HepG2 (cell line): Measurements from ENCODE around the gene MUL1. TPM values are rescaled to one million over a fixed set of nuclear protein-coding genes. Genes with fewer than 3 reads are reported as not detected.

Experiments used
- CENPBD1 ChIP-seq: sonication (generic); formaldehyde crosslinking; IDR thresholded peaks from 2 replicates; pipeline ENCODE4 v1.8.0; 2022; ENCODE audit warnings: missing genetic modification reagents, low read depth, mild to moderate bottlenecking, borderline replicate concordance
- FOXJ3 ChIP-seq: sonication (generic); formaldehyde crosslinking; IDR thresholded peaks from 2 replicates; pipeline ENCODE4 v1.4.0; 2020; ENCODE audit warnings: missing genetic modification reagents, mild to moderate bottlenecking, borderline replicate concordance
- FOXK2 ChIP-seq: fragments of 450-650 bp; IDR thresholded peaks from 2 replicates; pipeline ENCODE4 v1.6.1; 2016
- HNRNPL ChIP-seq: fragments of 200-400 bp; formaldehyde crosslinking; IDR thresholded peaks from 2 replicates; pipeline ENCODE4 v1.6.1; 2017; ENCODE audit warnings: mild to moderate bottlenecking, low read depth, low read length
- IRF1 ChIP-seq: sonication (generic); formaldehyde crosslinking; IDR thresholded peaks from 2 replicates; pipeline ENCODE4 v1.4.0; 2020; ENCODE audit warnings: low read depth, mild to moderate bottlenecking, missing genetic modification reagents
- IRX3 ChIP-seq: sonication (generic); formaldehyde crosslinking; IDR thresholded peaks from 2 replicates; pipeline ENCODE4 v1.8.1; 2023; ENCODE audit warnings: mild to moderate bottlenecking, low read depth, missing genetic modification reagents, borderline replicate concordance
- KDM1A ChIP-seq: IDR thresholded peaks from 2 replicates; pipeline ENCODE4 v1.6.1; 2016; ENCODE audit warnings: missing compliant biosample characterization
- LBX2 ChIP-seq: sonication (generic); formaldehyde crosslinking; IDR thresholded peaks from 2 replicates; pipeline ENCODE4 v1.5.0; 2020; ENCODE audit warnings: missing genetic modification reagents, mild to moderate bottlenecking, borderline replicate concordance
- PRDM4 ChIP-seq: sonication (generic); formaldehyde crosslinking; IDR thresholded peaks from 2 replicates; pipeline ENCODE4 v1.9.0; 2021; ENCODE audit warnings: missing genetic modification reagents, borderline replicate concordance
- RAD21 ChIP-seq: fragments of 450-650 bp; formaldehyde crosslinking; IDR thresholded peaks from 2 replicates; pipeline ENCODE4 v1.5.0; 2020; ENCODE audit warnings: mild to moderate bottlenecking
- SNRNP70 ChIP-seq: fragments of 200-400 bp; formaldehyde crosslinking; IDR thresholded peaks from 2 replicates; pipeline ENCODE4 v1.6.1; 2017; ENCODE audit warnings: mild to moderate bottlenecking, low read depth, low read length, moderate library complexity
- XRCC5 ChIP-seq: fragments of 200-400 bp; formaldehyde crosslinking; optimal IDR thresholded peaks from 2 replicates; pipeline ENCODE3; 2017; ENCODE audit warnings: mild to moderate bottlenecking, low read length
- ZNF253 ChIP-seq: sonication (generic); formaldehyde crosslinking; IDR thresholded peaks from 2 replicates; pipeline ENCODE4 v1.8.0; 2022; ENCODE audit warnings: mild to moderate bottlenecking, missing genetic modification reagents, borderline replicate concordance
- ZNF318 ChIP-seq: sonication (generic); formaldehyde crosslinking; IDR thresholded peaks from 2 replicates; pipeline ENCODE4 v1.4.0; 2020; ENCODE audit warnings: mild to moderate bottlenecking, missing genetic modification reagents
- ZNF816 ChIP-seq: sonication (generic); formaldehyde crosslinking; IDR thresholded peaks from 2 replicates; pipeline ENCODE4 v1.8.0; 2022; ENCODE audit warnings: missing genetic modification reagents, mild to moderate bottlenecking, borderline replicate concordance
- ZNF839 ChIP-seq: sonication (generic); formaldehyde crosslinking; IDR thresholded peaks from 2 replicates; pipeline ENCODE4 v1.4.0; 2020; ENCODE audit warnings: missing genetic modification reagents, mild to moderate bottlenecking, borderline replicate concordance
- polyA plus RNA-seq, 8 experiments: library from polyadenylated mRNA; depleted of rRNA in 3 of 8; stranded (reverse) in 7 of 8; unstranded in 1 of 8; fragments of >200 nt; fragmentation: Illumina TruSeq in 4 of 8; extraction: Trizol in 4 of 8; gene quantifications; 2 replicates each; pipeline versions ENCODE4 v1.2.1 to v1.2.3, GENCODE V29; 2011 to 2016; ENCODE audit warnings: low read depth in 4 of 8, missing spikeins in 1 of 8, mixed read lengths in 1 of 8; ENCODE audit not compliant: insufficient read depth in 1 of 8
- total RNA-seq, 5 experiments: library from RNA; depleted of rRNA; stranded (reverse); fragments of >200 nt; fragmentation: Illumina TruSeq; extraction: Trizol; gene quantifications; 2 replicates each; pipeline ENCODE4 v1.2.3, GENCODE V29; 2016; ENCODE audit warnings: low read depth in 1 of 5

The MUL1 gene
- total and polyA plus RNA-seq, 2 of the 13 experiments (the other 11 are each of a cell fraction or from before 2014, with no cell fraction given): 21.5 to 26.5 TPM

- TF ChIP-seq ZNF318 (CRISPR knock-in tag): no peak
- TF ChIP-seq XRCC5: peak; percentile 56
- 0 out of 2 replicates have a peak, but pooled peaks have one; percentile 22 for TF ChIP-seq IRF1 (CRISPR knock-in tag)
- TF ChIP-seq HNRNPL: no peak
- TF ChIP-seq IRX3 (CRISPR knock-in tag): no peak
- TF ChIP-seq FOXK2: no peak
- TF ChIP-seq CENPBD1: no peak
- no peak for TF ChIP-seq ZNF839
- TF ChIP-seq RAD21 (CRISPR knock-in tag): peak; percentile 51
- no peak; the same call in 1 of the 2 replicates for TF ChIP-seq LBX2 (CRISPR knock-in tag)
- TF ChIP-seq SNRNP70: no peak
- TF ChIP-seq ZNF816 (CRISPR knock-in tag): no peak
- no peak for TF ChIP-seq ZNF253 (CRISPR knock-in tag)
- no peak for TF ChIP-seq FOXJ3
- TF ChIP-seq PRDM4 (CRISPR knock-in tag): no peak
- no peak for TF ChIP-seq KDM1A
Measured at GRCh38 chr1:20483833-20484518, 24.0 kb downstream of the MUL1 start (continued).
